WTC11 (cell line): ENCODE data around the gene NALCN. TPM values are rescaled to one million over a fixed set of nuclear protein-coding genes. Genes with fewer than 3 reads are reported as not detected.

Experiments used
- ATAC-seq: fragments of 200-7000 bp; cut with Tn5 transposase; 2 replicates; pipeline ENCODE4 v1.10.0; 2021; ENCODE audit warnings: mild to moderate bottlenecking, moderate library complexity
- CTCF ChIA-PET: fragments of 300-600 bp; sonication (Branson Sonifier 250); formaldehyde crosslinking; loops from one replicate; lab custom pipeline; 2021; ENCODE audit warnings: antibody characterized with exemption; lab: Charles Lee
- POLR2A ChIA-PET: fragments of 350-600 bp; sonication (Branson Sonifier 250); formaldehyde crosslinking; loops from one replicate; lab custom pipeline; 2021; ENCODE audit warnings: antibody characterized with exemption; lab: Charles Lee
- DNase-seq: peaks from one replicate; pipeline ENCODE4 v3.0.0; 2021; ENCODE audit warnings: low spot score
- H3K27ac Mint-ChIP-seq: 2 replicates; pipeline ENCODE4 v1.8.0; 2021; ENCODE audit warnings: mixed read lengths
- H3K27me3 Mint-ChIP-seq: 2 replicates; pipeline ENCODE4 v1.8.0; 2021; ENCODE audit warnings: low read depth, mild to moderate bottlenecking, moderate library complexity, mixed read lengths
- H3K36me3 Mint-ChIP-seq: 2 replicates; pipeline ENCODE4 v1.8.0; 2021; ENCODE audit warnings: mixed read lengths
- H3K4me1 Mint-ChIP-seq: 2 replicates; pipeline ENCODE4 v1.8.0; 2022; ENCODE audit warnings: mixed read lengths
- H3K4me3 Mint-ChIP-seq: 2 replicates; pipeline ENCODE4 v1.8.0; 2021; ENCODE audit warnings: mild to moderate bottlenecking, moderate library complexity, mixed read lengths
- H3K9me3 Mint-ChIP-seq: 2 replicates; pipeline ENCODE4 v1.8.0; 2021; ENCODE audit warnings: mixed read lengths
- ELF4 ChIP-seq: sonication (generic); formaldehyde crosslinking; IDR thresholded peaks from 2 replicates; pipeline ENCODE4 v1.8.1; 2022; ENCODE audit warnings: low read depth, mild to moderate bottlenecking, moderate library complexity, missing genetic modification reagents
- ETV6 ChIP-seq: sonication (generic); formaldehyde crosslinking; IDR thresholded peaks from 2 replicates; pipeline ENCODE4 v1.8.1; 2022; ENCODE audit warnings: mild to moderate bottlenecking, missing genetic modification reagents
- FOXK1 ChIP-seq: sonication (generic); formaldehyde crosslinking; IDR thresholded peaks from 2 replicates; pipeline ENCODE4 v1.8.0; 2022; ENCODE audit warnings: mild to moderate bottlenecking, moderate library complexity, missing genetic modification reagents
- GRHL2 ChIP-seq: fragments of 250-450 bp; sonication (Bioruptor Pico); IDR thresholded peaks from 2 replicates; pipeline ENCODE4 v1.8.0; 2022; ENCODE audit warnings: mild to moderate bottlenecking, moderate library complexity; ENCODE audit not compliant: insufficient replicate concordance, severe bottlenecking
- KAT7 ChIP-seq: sonication (generic); formaldehyde crosslinking; IDR thresholded peaks from 2 replicates; pipeline ENCODE4 v1.8.1; 2023; ENCODE audit warnings: missing genetic modification reagents, mild to moderate bottlenecking, borderline replicate concordance
- NFE2L1 ChIP-seq: sonication (generic); formaldehyde crosslinking; IDR thresholded peaks from 2 replicates; pipeline ENCODE4 v1.8.1; 2023; ENCODE audit warnings: missing genetic modification reagents
- RORB ChIP-seq: fragments of 250-450 bp; sonication (Bioruptor Pico); IDR thresholded peaks from 2 replicates; pipeline ENCODE4 v1.9.0; 2021; ENCODE audit warnings: mild to moderate bottlenecking
- TCF7 ChIP-seq: sonication (generic); formaldehyde crosslinking; IDR thresholded peaks from 2 replicates; pipeline ENCODE4 v1.8.0; 2022; ENCODE audit warnings: mild to moderate bottlenecking, low read depth, missing genetic modification reagents, moderate library complexity
- TEAD1 ChIP-seq: sonication (generic); formaldehyde crosslinking; IDR thresholded peaks from 2 replicates; pipeline ENCODE4 v1.8.0; 2022; ENCODE audit warnings: mild to moderate bottlenecking, missing genetic modification reagents
- ZNF317 ChIP-seq: sonication (generic); formaldehyde crosslinking; IDR thresholded peaks from 2 replicates; pipeline ENCODE4 v1.8.1; 2023; ENCODE audit warnings: low read depth, mild to moderate bottlenecking, moderate library complexity, missing genetic modification reagents, borderline replicate concordance
- ZNF416 ChIP-seq: fragments of 250-450 bp; sonication (Bioruptor Pico); IDR thresholded peaks from 2 replicates; pipeline ENCODE4 v1.9.0; 2021; ENCODE audit warnings: mild to moderate bottlenecking, inconsistent platforms
- ZNF423 ChIP-seq: fragments of 250-450 bp; sonication (Bioruptor Pico); IDR thresholded peaks from 2 replicates; pipeline ENCODE4 v2.1.2; 2022; ENCODE audit warnings: mild to moderate bottlenecking, moderate library complexity
- ZNF671 ChIP-seq: fragments of 250-450 bp; sonication (Bioruptor Pico); IDR thresholded peaks from 2 replicates; pipeline ENCODE4 v1.8.0; 2021; ENCODE audit warnings: mild to moderate bottlenecking
- total RNA-seq: library from RNA; stranded (reverse); gene quantifications from 3 replicates; pipeline ENCODE4 v1.2.3, GENCODE V29; 2021
- TF ChIP-seq, protein P1 (sequence below): fragments of 250-450 bp; sonication (Bioruptor Pico); IDR thresholded peaks from 2 replicates; pipeline ENCODE4 v1.9.0; 2021; ENCODE audit warnings: mild to moderate bottlenecking
- TF ChIP-seq, protein P2 (sequence below): sonication (generic); formaldehyde crosslinking; IDR thresholded peaks from 2 replicates; pipeline ENCODE4 v1.8.1; 2023; ENCODE audit warnings: mild to moderate bottlenecking, missing genetic modification reagents, borderline replicate concordance
- TF ChIP-seq, protein P3 (sequence below): fragments of 250-450 bp; sonication (Bioruptor Pico); conservative IDR thresholded peaks from 2 replicates; pipeline ENCODE4 v1.9.0; 2021; ENCODE audit warnings: mild to moderate bottlenecking
- TF ChIP-seq, protein P4 (sequence below): sonication (generic); formaldehyde crosslinking; IDR thresholded peaks from 2 replicates; pipeline ENCODE4 v1.8.0; 2023; ENCODE audit warnings: missing genetic modification reagents
- TF ChIP-seq, protein P5 (sequence below): fragments of 200-600 bp; IDR thresholded peaks from 2 replicates; pipeline ENCODE4 v1.8.0; 2022; ENCODE audit warnings: antibody characterized with exemption

NALCN gene
- total RNA-seq, 1 experiment from 2014 or later: 0.33 TPM

DNA sequence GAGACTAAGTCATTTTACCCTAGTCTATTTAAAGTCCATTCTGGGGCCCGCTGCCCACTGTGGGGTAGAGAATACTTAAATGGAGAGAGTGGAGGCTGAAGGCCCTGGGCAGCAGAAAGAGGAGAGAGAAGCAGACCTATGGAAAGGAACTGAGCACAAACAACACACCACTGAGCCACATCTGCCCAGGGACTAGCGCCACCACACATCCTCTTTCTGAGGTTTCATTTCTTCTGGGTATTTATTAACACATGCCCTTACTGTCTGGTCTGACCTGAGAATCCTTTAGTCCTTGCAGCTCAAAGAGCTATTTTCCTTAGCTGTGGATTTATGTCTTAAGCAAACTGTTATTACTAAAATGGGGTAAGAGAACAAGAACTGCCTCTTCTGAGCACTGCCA is 154.0 kb downstream of the NALCN start:
- H3K27me3 Mint-ChIP-seq: no peaks in the 10 kb centered on the region
- H3K9me3 Mint-ChIP-seq: no peaks in the 10 kb centered on the region
- no peak overlapping the region for H3K4me3 Mint-ChIP-seq
- POLR2A ChIA-PET: no interaction called here
- no peaks in the 10 kb centered on the region for H3K36me3 Mint-ChIP-seq
- peaks cover 10% of the 10 kb centered on the region for H3K4me1 Mint-ChIP-seq
- ATAC-seq (no peak), DNase-seq (no peak)
- CTCF ChIA-PET: no interaction called here
- H3K27ac Mint-ChIP-seq: no peak overlapping the region
- TF ChIP-seq GRHL2 (CRISPR knock-in tag) (no peak), KAT7 (CRISPR knock-in tag) (no peak), TCF7 (no peak), RORB (CRISPR knock-in tag) (no peak), FOXK1 (CRISPR knock-in tag) (no peak), NFE2L1 (CRISPR knock-in tag) (no peak), ZNF416 (CRISPR knock-in tag) (no peak), ZNF317 (no peak), ZNF671 (CRISPR knock-in tag) (no peak), ELF4 (no peak), ZNF423 (CRISPR knock-in tag) (no peak), ETV6 (no peak), TEAD1 (CRISPR knock-in tag) (no peak)
- TF ChIP-seq, protein P1, sequence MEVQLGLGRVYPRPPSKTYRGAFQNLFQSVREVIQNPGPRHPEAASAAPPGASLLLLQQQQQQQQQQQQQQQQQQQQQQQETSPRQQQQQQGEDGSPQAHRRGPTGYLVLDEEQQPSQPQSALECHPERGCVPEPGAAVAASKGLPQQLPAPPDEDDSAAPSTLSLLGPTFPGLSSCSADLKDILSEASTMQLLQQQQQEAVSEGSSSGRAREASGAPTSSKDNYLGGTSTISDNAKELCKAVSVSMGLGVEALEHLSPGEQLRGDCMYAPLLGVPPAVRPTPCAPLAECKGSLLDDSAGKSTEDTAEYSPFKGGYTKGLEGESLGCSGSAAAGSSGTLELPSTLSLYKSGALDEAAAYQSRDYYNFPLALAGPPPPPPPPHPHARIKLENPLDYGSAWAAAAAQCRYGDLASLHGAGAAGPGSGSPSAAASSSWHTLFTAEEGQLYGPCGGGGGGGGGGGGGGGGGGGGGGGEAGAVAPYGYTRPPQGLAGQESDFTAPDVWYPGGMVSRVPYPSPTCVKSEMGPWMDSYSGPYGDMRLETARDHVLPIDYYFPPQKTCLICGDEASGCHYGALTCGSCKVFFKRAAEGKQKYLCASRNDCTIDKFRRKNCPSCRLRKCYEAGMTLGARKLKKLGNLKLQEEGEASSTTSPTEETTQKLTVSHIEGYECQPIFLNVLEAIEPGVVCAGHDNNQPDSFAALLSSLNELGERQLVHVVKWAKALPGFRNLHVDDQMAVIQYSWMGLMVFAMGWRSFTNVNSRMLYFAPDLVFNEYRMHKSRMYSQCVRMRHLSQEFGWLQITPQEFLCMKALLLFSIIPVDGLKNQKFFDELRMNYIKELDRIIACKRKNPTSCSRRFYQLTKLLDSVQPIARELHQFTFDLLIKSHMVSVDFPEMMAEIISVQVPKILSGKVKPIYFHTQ (CRISPR knock-in tag): no peak
- TF ChIP-seq, protein P2, sequence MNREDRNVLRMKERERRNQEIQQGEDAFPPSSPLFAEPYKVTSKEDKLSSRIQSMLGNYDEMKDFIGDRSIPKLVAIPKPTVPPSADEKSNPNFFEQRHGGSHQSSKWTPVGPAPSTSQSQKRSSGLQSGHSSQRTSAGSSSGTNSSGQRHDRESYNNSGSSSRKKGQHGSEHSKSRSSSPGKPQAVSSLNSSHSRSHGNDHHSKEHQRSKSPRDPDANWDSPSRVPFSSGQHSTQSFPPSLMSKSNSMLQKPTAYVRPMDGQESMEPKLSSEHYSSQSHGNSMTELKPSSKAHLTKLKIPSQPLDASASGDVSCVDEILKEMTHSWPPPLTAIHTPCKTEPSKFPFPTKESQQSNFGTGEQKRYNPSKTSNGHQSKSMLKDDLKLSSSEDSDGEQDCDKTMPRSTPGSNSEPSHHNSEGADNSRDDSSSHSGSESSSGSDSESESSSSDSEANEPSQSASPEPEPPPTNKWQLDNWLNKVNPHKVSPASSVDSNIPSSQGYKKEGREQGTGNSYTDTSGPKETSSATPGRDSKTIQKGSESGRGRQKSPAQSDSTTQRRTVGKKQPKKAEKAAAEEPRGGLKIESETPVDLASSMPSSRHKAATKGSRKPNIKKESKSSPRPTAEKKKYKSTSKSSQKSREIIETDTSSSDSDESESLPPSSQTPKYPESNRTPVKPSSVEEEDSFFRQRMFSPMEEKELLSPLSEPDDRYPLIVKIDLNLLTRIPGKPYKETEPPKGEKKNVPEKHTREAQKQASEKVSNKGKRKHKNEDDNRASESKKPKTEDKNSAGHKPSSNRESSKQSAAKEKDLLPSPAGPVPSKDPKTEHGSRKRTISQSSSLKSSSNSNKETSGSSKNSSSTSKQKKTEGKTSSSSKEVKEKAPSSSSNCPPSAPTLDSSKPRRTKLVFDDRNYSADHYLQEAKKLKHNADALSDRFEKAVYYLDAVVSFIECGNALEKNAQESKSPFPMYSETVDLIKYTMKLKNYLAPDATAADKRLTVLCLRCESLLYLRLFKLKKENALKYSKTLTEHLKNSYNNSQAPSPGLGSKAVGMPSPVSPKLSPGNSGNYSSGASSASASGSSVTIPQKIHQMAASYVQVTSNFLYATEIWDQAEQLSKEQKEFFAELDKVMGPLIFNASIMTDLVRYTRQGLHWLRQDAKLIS (CRISPR knock-in tag): no peak
- TF ChIP-seq, protein P3, sequence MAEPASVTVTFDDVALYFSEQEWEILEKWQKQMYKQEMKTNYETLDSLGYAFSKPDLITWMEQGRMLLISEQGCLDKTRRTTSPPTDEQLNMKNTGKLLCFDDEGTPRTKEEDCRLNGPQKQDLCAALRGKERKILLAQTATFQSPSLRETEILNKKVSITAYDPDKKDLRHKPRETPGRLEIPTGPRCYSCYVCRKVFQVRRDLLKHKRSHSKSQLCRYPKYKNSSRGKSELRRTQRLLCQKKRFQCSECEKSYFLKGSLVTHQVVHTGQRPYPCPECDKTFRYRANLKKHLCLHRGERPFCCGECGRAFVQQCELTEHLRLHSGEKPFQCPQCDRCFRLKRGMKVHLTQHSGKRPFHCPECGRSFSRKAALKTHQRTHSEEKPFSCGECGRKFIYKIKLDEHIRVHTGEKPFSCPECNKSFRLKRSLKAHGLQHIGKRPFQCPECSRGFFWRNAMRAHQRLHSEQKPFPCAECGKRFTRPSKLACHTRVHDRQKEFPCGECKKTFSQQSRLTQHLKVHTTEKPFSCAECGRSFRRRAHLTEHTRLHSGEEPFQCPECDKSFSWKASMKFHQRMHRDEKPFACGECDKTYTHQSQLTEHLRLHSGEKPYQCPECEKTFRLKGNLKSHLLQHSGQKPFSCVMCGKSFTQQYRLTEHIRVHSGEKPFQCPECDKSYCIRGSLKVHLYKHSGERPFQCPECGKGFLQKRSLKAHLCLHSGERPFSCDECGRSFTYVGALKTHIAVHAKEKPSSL (CRISPR knock-in tag): no peak
- TF ChIP-seq, protein P4, sequence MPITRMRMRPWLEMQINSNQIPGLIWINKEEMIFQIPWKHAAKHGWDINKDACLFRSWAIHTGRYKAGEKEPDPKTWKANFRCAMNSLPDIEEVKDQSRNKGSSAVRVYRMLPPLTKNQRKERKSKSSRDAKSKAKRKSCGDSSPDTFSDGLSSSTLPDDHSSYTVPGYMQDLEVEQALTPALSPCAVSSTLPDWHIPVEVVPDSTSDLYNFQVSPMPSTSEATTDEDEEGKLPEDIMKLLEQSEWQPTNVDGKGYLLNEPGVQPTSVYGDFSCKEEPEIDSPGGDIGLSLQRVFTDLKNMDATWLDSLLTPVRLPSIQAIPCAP: no peak
- TF ChIP-seq, protein P5, sequence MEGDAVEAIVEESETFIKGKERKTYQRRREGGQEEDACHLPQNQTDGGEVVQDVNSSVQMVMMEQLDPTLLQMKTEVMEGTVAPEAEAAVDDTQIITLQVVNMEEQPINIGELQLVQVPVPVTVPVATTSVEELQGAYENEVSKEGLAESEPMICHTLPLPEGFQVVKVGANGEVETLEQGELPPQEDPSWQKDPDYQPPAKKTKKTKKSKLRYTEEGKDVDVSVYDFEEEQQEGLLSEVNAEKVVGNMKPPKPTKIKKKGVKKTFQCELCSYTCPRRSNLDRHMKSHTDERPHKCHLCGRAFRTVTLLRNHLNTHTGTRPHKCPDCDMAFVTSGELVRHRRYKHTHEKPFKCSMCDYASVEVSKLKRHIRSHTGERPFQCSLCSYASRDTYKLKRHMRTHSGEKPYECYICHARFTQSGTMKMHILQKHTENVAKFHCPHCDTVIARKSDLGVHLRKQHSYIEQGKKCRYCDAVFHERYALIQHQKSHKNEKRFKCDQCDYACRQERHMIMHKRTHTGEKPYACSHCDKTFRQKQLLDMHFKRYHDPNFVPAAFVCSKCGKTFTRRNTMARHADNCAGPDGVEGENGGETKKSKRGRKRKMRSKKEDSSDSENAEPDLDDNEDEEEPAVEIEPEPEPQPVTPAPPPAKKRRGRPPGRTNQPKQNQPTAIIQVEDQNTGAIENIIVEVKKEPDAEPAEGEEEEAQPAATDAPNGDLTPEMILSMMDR: no peak
